K562 (cell line): Measurements from ENCODE around the gene SMARCD2. TPM values are rescaled to one million over a fixed set of nuclear protein-coding genes. Genes with fewer than 3 reads are reported as not detected.
A peak's percentile ranks its signal among the peaks of the same experiment; 100 is the strongest.

ENCODE experiments used
- ATAC-seq: fragments of 200-7000 bp; cut with Tn5 transposase; 3 replicates; pipeline ENCODE4 v1.9.1; 2020; ENCODE audit warnings: moderate library complexity
- BruUV-seq: library from RNA; stranded (reverse); fragments of 400-500 nt; replicated peaks from 2 replicates; lab custom pipeline; 2021; lab: Mats Ljungman, UMichigan
- CTCF ChIA-PET: fragments of 300-600 bp; formaldehyde crosslinking; extraction: SDS; loops from one replicate; lab custom pipeline; 2021; ENCODE audit warnings: low intra/inter-chr PET ratio; lab: Yijun Ruan, JAX
- POLR2A ChIA-PET: fragments of 300-600, 350-650 bp; sonication (Branson Sonifier 250); formaldehyde crosslinking; extraction: SDS; loops from one replicate; lab custom pipeline; 2021; ENCODE audit warnings: antibody characterized with exemption, inconsistent platforms; lab: Yijun Ruan, JAX
- DNase-seq, 4 experiments: peaks; one replicate each; pipeline versions ENCODE4 v3.0.0 to v3.0.0-alpha.2; 2011 to 2018; ENCODE audit warnings: low spot score in 3 of 4, mixed read lengths in 3 of 4; ENCODE audit errors: extremely low read depth in 1 of 4
- FAIRE-seq: peaks from 2 replicates; lab custom pipeline; 2011; peaks lifted over from hg19 to GRCh38; lab: Jason Lieb, UNC
- H2AFZ ChIP-seq: 2 replicates; pipeline ENCODE4 v1.6.0; 2011; ENCODE audit warnings: low read depth, low read length, control low read depth, inconsistent platforms
- H3K27ac ChIP-seq: fragments of 200-600 bp; 3 replicates; pipeline ENCODE4 v1.8.0; 2011; ENCODE audit warnings: low read depth, mild to moderate bottlenecking, control low read depth, inconsistent platforms, low read length, moderate library complexity, mixed read lengths; ENCODE audit errors: extremely low read depth
- H3K27me3 ChIP-seq, 2 experiments: fragments of 300-600 bp in 1 of 2; 2 replicates in 1 of 2; 3 replicates in 1 of 2; pipeline versions ENCODE4 v1.6.0 to v1.8.0; 2011; ENCODE audit warnings: inconsistent platforms in 2 of 2, low read length in 2 of 2, mild to moderate bottlenecking in 1 of 2, mixed read lengths in 1 of 2, moderate library complexity in 1 of 2; ENCODE audit not compliant: control insufficient read depth in 2 of 2, insufficient read depth in 2 of 2
- H3K36me3 ChIP-seq: fragments of 300-600 bp; 3 replicates; pipeline ENCODE4 v1.8.0; 2011; ENCODE audit warnings: mild to moderate bottlenecking, low read length, inconsistent platforms; ENCODE audit not compliant: control insufficient read depth, insufficient read depth
- H3K4me1 ChIP-seq, 2 experiments: fragments of 200-600 bp in 1 of 2; replicated peaks in 1 of 2; 2 replicates in 1 of 2; 3 replicates in 1 of 2; pipeline versions ENCODE4 v1.5.1 to v1.8.0; 2011; ENCODE audit warnings: inconsistent platforms in 2 of 2, low read length in 2 of 2, mild to moderate bottlenecking in 1 of 2, mixed read lengths in 1 of 2, moderate library complexity in 1 of 2; ENCODE audit not compliant: control insufficient read depth in 2 of 2, insufficient read depth in 2 of 2
- H3K4me2 ChIP-seq: 2 replicates; pipeline ENCODE4 v1.6.1; 2011; ENCODE audit warnings: low read length, control low read depth, inconsistent platforms, mixed read lengths; ENCODE audit not compliant: insufficient read depth
- H3K4me3 ChIP-seq: fragments of 200-600 bp; sonication (generic), shearing (Covaris generic); 2 replicates; pipeline ENCODE4 v1.5.1; 2016; ENCODE audit warnings: control low read depth, inconsistent platforms
- H3K79me2 ChIP-seq: fragments of 200-600 bp; 3 replicates; pipeline ENCODE4 v1.8.0; 2011; ENCODE audit warnings: low read length, inconsistent platforms; ENCODE audit not compliant: control insufficient read depth, insufficient read depth
- H3K9ac ChIP-seq, 2 experiments: 2 replicates each; pipeline versions ENCODE4 v1.6.0 to v1.6.1; 2011; ENCODE audit warnings: low read depth in 2 of 2, low read length in 2 of 2, control low read depth in 1 of 2, inconsistent platforms in 1 of 2, mild to moderate bottlenecking in 1 of 2, mixed read lengths in 1 of 2; ENCODE audit not compliant: insufficient read depth in 1 of 2
- H3K9me1 ChIP-seq: one replicate; pipeline ENCODE4 v1.6.0; 2011; ENCODE audit warnings: inconsistent platforms, mild to moderate bottlenecking, low read length, moderate library complexity; ENCODE audit not compliant: control insufficient read depth, insufficient read depth
- H3K9me3 ChIP-seq: replicated peaks from 2 replicates; pipeline ENCODE4 v1.5.1; 2011; ENCODE audit warnings: low read depth, low read length, inconsistent platforms; ENCODE audit not compliant: control insufficient read depth, insufficient read depth
- H4K20me1 ChIP-seq: replicated peaks from 2 replicates; pipeline ENCODE4 v1.6.1; 2011; ENCODE audit warnings: low read length, inconsistent platforms, mixed read lengths; ENCODE audit not compliant: control insufficient read depth, insufficient read depth
- ATF3 ChIP-seq, 2 experiments: fragments of 450-650 bp in 1 of 2; sonication (generic) in 1 of 2; formaldehyde crosslinking in 1 of 2; IDR thresholded peaks in 1 of 2; conservative IDR thresholded peaks in 1 of 2; 2 replicates each; pipeline versions ENCODE4 v1.6.1 to v1.8.1; 2016 to 2023; ENCODE audit warnings: mild to moderate bottlenecking in 2 of 2, moderate library complexity in 2 of 2, inconsistent platforms in 1 of 2, missing genetic modification reagents in 1 of 2
- CBX5 ChIP-seq: IDR thresholded peaks from 2 replicates; pipeline ENCODE4 v1.6.1; 2014; ENCODE audit warnings: low read depth, borderline replicate concordance
- CEBPG ChIP-seq, 3 experiments: fragments of 200-800 bp in 1 of 3; sonication (Bioruptor generic) in 1 of 3; sonication (generic) in 1 of 3; formaldehyde crosslinking in 1 of 3; IDR thresholded peaks in 2 of 3; conservative IDR thresholded peaks in 1 of 3; 2 replicates each; pipeline versions ENCODE4 v1.6.1 to v1.8.0; 2016 to 2022; ENCODE audit warnings: missing compliant biosample characterization in 2 of 3, missing genetic modification characterization in 2 of 3, mild to moderate bottlenecking in 1 of 3, missing genetic modification reagents in 1 of 3
- ELF4 ChIP-seq: fragments of 450-650 bp; formaldehyde crosslinking; IDR thresholded peaks from 2 replicates; pipeline ENCODE4 v1.4.0; 2022; ENCODE audit warnings: missing genetic modification characterization
- POLR2G ChIP-seq: fragments of 200-400 bp; formaldehyde crosslinking; IDR thresholded peaks from 2 replicates; pipeline ENCODE4 v1.6.1; 2017; ENCODE audit warnings: low read depth, mild to moderate bottlenecking, antibody characterized with exemption, low read length, moderate library complexity
- RBBP5 ChIP-seq: fragments of 200-600 bp; sonication (generic); IDR thresholded peaks from 2 replicates; pipeline ENCODE4 v1.6.1; 2012; ENCODE audit warnings: borderline replicate concordance, mild to moderate bottlenecking, low read length, control low read depth, inconsistent platforms; ENCODE audit not compliant: insufficient read depth, poor library complexity, severe bottlenecking
- SOX6 ChIP-seq: fragments of 450-650 bp; IDR thresholded peaks from 2 replicates; pipeline ENCODE4 v1.6.1; 2014; ENCODE audit warnings: mild to moderate bottlenecking
- TFAM ChIP-seq: fragments of 250-450 bp; sonication (Bioruptor Pico); conservative IDR thresholded peaks from 2 replicates; pipeline ENCODE4 v1.5.0; 2021; ENCODE audit warnings: mild to moderate bottlenecking, moderate library complexity
- XRCC3 ChIP-seq: fragments of 450-650 bp; IDR thresholded peaks from 2 replicates; pipeline ENCODE4 v1.6.1; 2017; ENCODE audit warnings: mild to moderate bottlenecking, moderate library complexity
- ZNF239 ChIP-seq: fragments of 250-450 bp; sonication (Bioruptor Pico); IDR thresholded peaks from 2 replicates; pipeline ENCODE4 v1.4.0; 2020; ENCODE audit warnings: mild to moderate bottlenecking
- WGBS: fragments of 100-300 bp; shearing (Covaris generic); methylation state at CpG from one replicate; pipeline ENCODE4 v1.1.6; 2016; ENCODE audit warnings: low coverage, mixed read lengths; ENCODE audit not compliant: insufficient coverage; ENCODE audit errors: missing lambda C conversion rate; 5-methylcytosine and 5-hydroxymethylcytosine counted together
- in situ Hi-C: fragments of 300-500 bp; cut with MboI; formaldehyde crosslinking; loops from 4 replicates; pipeline ENCODE4 v1.15.0; 2018; ENCODE audit warnings: inconsistent platforms, mixed read lengths
- intact Hi-C: fragments of 100-400 bp; cut with micrococcal nuclease; formaldehyde crosslinking; loops from 2 replicates; pipeline ENCODE4 v1.14.2; 2022
- polyA plus RNA-seq, 8 experiments: library from polyadenylated mRNA; depleted of rRNA in 4 of 8; stranded (reverse) in 5 of 8; unstranded in 3 of 8; fragments of >200 nt; fragmentation: Nextera tagmentation in 2 of 8; fragmentation: Illumina TruSeq in 1 of 8; extraction: Ambion mirVana in 2 of 8; extraction: Trizol in 1 of 8; gene quantifications; 2 replicates each; pipeline versions ENCODE4 v1.2.1 to v1.2.3, GENCODE V29; 2011 to 2014; ENCODE audit warnings: inconsistent platforms in 1 of 8, missing spikeins in 1 of 8
- total RNA-seq, 7 experiments: library from RNA; depleted of rRNA in 6 of 7; stranded (reverse); fragments of >200 nt in 6 of 7; fragmentation: Illumina TruSeq in 2 of 7; extraction: Trizol in 2 of 7; gene quantifications; 2 replicates each; pipeline versions ENCODE4 v1.2.1 to v1.2.3, GENCODE V29; 2011 to 2021; ENCODE audit warnings: low replicate concordance in 1 of 7
- TF ChIP-seq, protein P1 (sequence below): fragments of 450-650 bp; IDR thresholded peaks from 2 replicates; pipeline ENCODE4 v1.6.1; 2018; ENCODE audit warnings: mild to moderate bottlenecking, low read depth; ENCODE audit not compliant: partially characterized antibody
- TF ChIP-seq, protein P2 (sequence below): sonication (generic); formaldehyde crosslinking; IDR thresholded peaks from 2 replicates; pipeline ENCODE4 v1.8.0; 2022; ENCODE audit warnings: missing genetic modification reagents, mild to moderate bottlenecking, moderate library complexity, borderline replicate concordance
- TF ChIP-seq, protein P3 (sequence below): fragments of 250-450 bp; sonication (Bioruptor Pico); IDR thresholded peaks from 2 replicates; pipeline ENCODE4 v1.9.0; 2021; ENCODE audit warnings: mild to moderate bottlenecking

The SMARCD2 gene
- total and polyA plus RNA-seq, 9 of the 15 experiments (the other 6 are each of a cell fraction or from before 2014, with no cell fraction given) = 1.7 to 114 (median 90.3) TPM

- no peak overlapping the region for H3K27ac ChIP-seq
- ChIA-PET CTCF (no interaction called here), POLR2A (interaction anchor here (1.0 to 2.8 kb wide), 6 partner anchors 9 to 16 kb away, joined by 3 to 11 read pairs (median 6); partner anchors contain the start of genes CCDC47 and DDX42)
- no TSS peak for BruUV-seq
- no peak for ATAC-seq
- no peaks in the 10 kb centered on the region for H4K20me1 ChIP-seq
- H3K9ac ChIP-seq = no peak overlapping the region
- no peaks in the 10 kb centered on the region for H3K9me1 ChIP-seq
- no peaks in the 10 kb centered on the region for H3K4me1 ChIP-seq
- H2AFZ ChIP-seq = no peak overlapping the region
- peaks cover 91% of the 10 kb centered on the region for H3K36me3 ChIP-seq
- H3K79me2 ChIP-seq = peaks cover 57% of the 10 kb centered on the region
- H3K4me3 ChIP-seq = no peak overlapping the region
- H3K27me3 ChIP-seq = no peaks in the 10 kb centered on the region
- in situ Hi-C loops (no loop called here), intact Hi-C loops (no loop called here)
- no peak for FAIRE-seq
- H3K9me3 ChIP-seq = no peaks in the 10 kb centered on the region
- no peak for TF ChIP-seq RBBP5
- TF ChIP-seq TFAM = no peak
- no peak for TF ChIP-seq POLR2G
- peak; percentile 9; the same call in 1 of the 2 replicates for TF ChIP-seq ATF3 (IDR thresholded peaks at IDR 0.05)
- no peak for TF ChIP-seq ATF3 (CRISPR knock-in tag; conservative IDR thresholded peaks at IDR 0.05)
- TF ChIP-seq, protein P1, sequence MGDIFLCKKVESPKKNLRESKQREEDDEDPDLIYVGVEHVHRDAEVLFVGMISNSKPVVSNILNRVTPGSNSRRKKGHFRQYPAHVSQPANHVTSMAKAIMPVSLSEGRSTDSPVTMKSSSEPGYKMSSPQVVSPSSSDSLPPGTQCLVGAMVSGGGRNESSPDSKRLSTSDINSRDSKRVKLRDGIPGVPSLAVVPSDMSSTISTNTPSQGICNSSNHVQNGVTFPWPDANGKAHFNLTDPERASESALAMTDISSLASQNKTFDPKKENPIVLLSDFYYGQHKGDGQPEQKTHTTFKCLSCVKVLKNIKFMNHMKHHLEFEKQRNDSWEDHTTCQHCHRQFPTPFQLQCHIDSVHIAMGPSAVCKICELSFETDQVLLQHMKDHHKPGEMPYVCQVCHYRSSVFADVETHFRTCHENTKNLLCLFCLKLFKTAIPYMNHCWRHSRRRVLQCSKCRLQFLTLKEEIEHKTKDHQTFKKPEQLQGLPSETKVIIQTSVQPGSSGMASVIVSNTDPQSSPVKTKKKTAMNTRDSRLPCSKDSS = no peak
- TF ChIP-seq, protein P2, sequence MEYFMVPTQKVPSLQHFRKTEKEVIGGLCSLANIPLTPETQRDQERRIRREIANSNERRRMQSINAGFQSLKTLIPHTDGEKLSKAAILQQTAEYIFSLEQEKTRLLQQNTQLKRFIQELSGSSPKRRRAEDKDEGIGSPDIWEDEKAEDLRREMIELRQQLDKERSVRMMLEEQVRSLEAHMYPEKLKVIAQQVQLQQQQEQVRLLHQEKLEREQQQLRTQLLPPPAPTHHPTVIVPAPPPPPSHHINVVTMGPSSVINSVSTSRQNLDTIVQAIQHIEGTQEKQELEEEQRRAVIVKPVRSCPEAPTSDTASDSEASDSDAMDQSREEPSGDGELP = no peak
- TF ChIP-seq CBX5 = no peak
- TF ChIP-seq, protein P3, sequence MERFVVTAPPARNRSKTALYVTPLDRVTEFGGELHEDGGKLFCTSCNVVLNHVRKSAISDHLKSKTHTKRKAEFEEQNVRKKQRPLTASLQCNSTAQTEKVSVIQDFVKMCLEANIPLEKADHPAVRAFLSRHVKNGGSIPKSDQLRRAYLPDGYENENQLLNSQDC = no peak
- TF ChIP-seq ZNF239 (CRISPR knock-in tag) = no peak
- TF ChIP-seq SOX6 = no peak
- no peak for TF ChIP-seq ELF4 (CRISPR knock-in tag)
- no peak for TF ChIP-seq XRCC3
- no peak for TF ChIP-seq CEBPG (CRISPR knock-in tag; IDR thresholded peaks at IDR 0.05)
- peak in 1 of 2 experiments; percentile 80; a peak in 2 of 4 replicates for TF ChIP-seq CEBPG (tag; conservative IDR thresholded peaks at IDR 0.05 in 1 of 2, IDR thresholded peaks at IDR 0.05 in 1 of 2)
- no peak for DNase-seq
- H3K4me2 ChIP-seq = no peak overlapping the region
- WGBS = 93% methylated on average over 6 of the region's 6 CpGs
Observed at GRCh38 chr17:63790057-63790456, 52.4 kb downstream of the SMARCD2 start.
